NCI-H526 treated with DMSO at 0.1 percent for 48 hours (cell line): ENCODE measurements around the gene MYL4.
"Not testable (repeated sequence)": the region's sequence is repeated elsewhere in the genome, so short reads cannot be mapped to it uniquely, and the experiment has no call there.

ENCODE experiments used
- DNase-seq: peaks from one replicate; lab custom pipeline; 2025; lab: John Stamatoyannopoulos, UW

Gene MYL4

DNA sequence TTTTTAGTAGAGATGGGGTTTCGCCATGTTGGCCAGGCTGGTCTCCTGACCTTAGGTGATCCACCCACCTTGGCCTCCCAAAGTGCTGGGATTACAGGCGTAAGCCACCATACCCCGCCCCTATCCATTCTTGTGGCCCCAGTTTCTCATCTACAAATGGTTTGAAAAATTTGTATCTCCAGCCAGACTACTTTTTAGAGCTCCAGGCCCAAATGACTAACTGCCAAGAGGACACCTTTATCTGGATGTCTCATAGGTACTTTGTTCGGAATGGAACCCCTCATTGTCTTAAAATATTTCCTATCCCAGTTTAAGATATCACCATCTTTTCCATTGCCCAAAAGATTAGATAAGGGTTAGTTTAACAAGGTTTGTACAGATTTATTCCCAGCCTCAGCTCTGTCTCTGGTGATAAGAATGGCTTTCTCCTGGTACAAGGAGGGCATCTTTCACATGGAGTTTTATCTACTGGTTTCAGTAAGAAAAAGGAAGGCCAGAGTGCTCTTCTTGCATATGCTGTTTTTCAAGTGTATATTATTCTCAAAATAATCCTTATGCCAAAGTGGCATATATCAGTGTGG, 15.1 kb upstream of the MYL4 start:
- DNase-seq: no peak

DNA sequence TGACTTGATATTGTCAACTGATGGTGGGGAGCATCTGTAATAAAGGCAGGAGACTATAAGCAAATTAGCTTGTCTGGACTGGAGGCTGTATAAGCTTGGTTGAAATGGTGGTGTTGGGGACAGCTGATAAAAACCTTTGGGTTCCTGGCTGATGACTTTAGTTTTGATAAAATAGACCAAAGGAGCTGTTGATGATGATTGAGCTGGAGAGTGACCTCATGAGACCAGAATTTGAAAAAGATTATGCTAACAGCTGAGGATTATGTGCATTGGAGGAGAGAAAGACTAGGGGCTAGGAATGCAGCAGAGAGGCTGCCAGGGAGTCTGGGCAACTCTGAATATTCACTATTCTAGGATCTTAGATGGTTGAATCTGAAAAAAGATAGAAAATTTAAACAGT, 11.3 kb upstream of the MYL4 start:
- DNase-seq: no peak

DNA sequence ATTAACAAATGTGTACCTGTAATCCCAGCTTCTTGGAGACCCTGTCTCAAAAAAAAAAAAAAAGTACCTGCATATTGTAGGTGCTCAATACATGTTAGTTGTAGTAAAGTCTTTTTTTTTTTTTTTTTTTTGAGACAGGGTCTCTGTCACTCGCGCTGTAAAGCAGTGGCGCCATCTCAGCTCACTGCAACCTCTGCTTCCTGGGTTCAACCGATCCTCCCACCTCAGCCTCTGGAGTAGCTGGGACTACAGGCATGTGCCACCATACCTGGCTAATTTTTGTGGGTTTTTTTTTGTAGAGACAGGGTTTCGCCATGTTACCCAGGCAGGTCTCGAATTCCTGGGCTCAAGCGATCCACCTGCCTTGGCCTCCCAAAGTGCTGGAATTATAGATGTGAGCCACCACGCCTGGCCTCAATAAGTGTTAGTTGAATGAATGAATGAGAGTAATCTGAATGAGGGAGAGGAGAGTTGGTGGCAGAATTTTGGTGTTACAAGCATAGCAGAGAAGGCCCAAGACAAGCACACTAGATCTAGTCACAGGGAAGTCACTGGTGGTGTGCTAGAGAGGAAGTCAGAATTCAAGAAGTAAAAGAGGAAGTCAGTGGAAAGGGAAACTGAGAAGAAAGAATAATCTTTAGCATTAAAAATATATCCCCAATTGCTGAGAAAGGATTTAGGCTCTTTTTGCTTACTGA, 9.4 kb upstream of the MYL4 start:
- DNase-seq: no peak

DNA sequence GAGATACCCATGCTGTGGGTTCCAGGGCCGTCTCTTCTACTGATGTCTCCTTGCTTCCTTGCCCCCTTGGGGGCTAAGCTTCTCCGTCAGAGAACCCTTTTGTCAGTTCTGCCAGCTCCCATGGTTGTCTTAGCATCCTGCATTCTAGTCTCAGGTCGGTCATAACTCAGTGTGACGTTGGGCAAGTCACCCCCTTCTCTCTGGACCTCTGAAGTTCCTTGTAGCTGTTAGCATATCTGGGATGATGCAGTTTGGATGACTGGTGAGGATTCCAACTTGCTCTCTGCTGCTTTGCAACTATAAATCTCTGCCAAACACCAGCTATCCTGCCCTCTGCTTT, 8.9 kb upstream of the MYL4 start:
- DNase-seq: no peak

DNA sequence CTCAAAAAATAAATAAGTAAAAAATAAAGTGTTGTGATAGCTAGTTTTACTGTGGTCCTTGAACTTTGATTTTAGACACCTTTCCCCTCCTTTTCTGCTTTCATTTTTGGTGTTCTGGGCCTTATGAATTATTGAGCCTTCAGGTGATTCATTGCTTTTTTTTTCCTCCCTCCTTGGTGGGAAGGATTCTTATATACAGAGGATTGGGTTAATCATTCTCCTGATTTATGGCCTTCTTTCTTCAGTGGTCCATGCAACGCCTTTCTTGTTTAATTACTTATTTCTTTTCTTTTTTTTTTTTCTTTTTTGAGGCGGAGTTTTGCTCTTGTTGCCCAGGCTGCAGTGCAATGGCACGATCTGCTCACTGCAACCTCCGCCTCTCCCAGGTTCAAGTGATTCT, 8.0 kb upstream of the MYL4 start:
- no peak for DNase-seq

DNA sequence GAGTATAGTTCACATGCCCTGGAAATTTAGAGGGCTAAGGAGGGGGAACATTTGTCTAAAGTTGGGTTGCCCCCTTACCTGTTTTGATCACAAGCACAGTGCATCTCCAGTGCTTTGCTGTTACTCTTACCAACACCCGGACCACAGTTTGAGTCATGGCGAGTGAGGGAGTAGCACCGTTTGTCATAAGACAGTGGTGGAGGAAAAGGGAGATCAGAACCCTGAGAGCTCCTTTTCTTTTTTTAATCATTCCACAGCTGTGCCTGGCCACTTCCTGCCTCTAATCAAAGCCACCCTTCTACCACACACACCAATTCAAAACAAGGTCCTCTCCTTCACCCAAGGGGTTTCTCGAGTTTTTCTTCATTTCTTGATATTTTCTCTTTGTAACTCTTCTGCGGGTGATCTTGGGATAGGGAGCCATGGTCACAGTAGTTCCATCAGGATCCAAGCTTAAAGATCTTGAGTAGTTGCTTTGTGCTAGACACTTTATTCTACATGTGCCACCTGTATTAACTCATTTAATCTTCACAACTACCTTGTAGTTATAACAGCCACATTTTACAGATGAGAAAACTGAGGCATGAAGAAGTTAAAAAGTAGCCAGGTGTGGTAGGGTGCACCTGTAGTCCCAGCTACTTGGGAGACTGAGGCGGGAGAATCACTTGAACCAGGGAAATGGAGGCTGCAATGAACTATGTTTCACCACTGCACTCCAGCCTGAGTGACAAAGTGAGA, 5.0 kb upstream of the MYL4 start:
- DNase-seq: no peak

DNA sequence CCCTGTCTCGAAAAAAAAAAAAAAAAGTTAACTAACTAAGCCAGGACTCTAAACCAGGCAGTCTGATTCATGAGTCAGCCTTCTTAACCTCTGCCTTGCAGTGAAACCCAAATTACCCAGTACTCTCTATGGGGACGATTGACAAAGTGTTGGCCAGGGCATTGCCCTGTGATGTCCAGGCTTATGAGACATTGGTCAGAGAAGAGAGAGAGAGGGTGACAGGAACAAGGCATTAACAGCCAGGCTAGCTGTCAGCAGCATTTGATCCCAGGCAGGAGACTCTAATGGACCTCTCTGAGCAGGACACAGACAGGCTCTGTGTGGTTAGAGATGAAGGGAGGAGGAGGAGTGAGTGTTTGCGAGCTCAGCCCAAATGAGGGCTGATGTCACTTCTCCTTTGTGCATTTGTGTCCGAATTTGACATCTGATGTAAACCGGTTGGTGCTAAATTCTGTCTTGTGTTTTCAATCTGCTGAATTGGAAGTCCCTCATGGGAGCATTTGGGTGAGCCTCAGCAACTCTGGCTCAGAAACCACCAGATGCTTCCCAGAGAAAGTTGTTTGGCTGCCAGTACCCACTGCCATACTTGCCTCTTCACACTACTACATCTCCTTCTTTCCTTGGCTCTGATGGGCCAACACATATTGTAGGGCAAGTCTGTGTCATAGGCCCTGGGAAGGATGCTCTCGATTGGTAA, 4.3 kb upstream of the MYL4 start:
- DNase-seq: no peak

DNA sequence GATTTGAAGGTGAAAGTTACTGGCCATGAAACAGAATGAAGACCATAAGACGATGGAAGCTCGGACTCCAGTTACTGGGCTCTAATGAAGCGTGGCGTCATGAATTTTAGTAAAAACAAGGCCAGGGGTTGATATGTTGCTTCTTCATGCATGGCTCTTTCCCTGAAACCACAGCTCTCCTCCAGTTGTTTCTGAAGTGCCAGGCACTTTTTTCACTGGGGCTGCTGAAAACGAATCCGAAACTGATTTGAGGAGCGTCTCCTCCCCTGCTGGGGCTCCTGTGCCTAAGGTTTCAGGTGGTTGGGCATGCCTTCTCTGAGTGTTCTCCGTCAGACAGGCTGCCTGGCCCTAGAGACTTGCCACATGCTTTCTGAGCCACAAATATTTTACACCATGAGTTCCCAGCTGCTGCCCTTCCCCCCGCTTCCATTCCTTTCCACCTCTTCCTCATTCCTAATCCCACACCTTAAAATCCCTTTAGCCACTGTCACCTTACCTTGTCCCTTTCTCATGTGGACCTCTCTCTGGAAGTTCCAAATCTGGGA, 3.7 kb upstream of the MYL4 start:
- DNase-seq: no peak

DNA sequence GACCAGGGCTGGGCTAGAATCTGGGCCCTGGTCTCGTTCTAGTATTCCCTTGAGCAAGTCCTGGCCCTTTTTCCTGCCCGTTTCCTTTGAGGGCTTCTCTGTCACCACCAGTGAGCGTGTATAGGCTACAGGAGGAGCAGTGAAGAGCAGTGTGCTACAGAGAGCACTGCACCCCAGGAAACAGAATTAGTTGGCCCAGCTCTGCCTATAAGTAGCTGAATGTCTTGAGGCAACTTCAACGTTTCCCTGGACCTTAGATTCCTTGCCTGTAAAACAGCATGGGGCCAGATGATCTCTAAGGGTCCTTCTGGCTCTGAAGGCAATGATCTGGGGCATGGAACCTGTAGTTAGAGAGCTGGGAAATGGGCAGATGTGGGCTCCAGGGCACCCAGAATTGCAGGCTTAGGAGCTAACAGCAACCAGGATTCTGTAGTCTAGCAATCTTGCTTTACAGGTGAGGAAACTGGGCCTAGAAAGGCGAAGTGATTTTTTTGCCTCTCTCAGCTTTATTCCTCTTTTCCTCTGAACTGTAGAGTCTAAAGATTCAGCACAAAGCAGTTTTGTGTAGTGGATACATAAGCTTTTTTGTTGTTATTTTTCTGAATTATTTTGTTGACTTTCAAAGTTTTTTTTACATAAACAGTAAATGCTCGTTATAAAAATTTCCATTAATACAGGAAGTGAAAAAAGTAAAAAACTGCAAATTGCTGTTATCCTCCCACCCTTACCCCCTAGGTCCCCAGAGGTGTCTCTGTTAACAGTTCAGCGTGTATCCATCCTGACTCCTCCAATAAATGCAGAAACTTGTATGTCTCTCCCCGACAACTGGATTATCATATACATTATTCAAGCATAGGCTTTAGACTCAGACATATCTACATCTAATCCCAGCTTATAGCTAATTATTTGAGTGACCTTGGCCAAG, 1.7 kb upstream of the MYL4 start:
- DNase-seq: no peak

DNA sequence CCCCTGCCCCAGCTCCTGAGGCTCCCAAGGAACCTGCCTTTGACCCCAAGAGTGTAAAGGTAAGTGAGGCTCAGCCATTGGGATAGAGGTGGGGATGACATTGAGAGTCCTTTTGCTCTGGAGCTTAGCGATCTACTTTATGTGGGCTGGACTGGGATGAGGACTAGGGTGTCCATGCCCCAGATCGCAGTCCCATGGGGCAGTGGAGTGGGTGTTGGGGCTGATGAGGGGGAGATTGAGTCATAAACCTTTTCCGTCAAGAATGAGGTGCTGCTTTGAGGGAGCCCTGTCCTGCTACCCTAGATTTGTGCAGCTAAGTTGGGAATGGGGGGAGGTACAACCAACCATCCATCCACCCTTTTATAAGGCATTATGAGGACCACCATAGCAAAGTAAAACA, 351 bp downstream of the MYL4 start:
- DNase-seq: no peak

DNA sequence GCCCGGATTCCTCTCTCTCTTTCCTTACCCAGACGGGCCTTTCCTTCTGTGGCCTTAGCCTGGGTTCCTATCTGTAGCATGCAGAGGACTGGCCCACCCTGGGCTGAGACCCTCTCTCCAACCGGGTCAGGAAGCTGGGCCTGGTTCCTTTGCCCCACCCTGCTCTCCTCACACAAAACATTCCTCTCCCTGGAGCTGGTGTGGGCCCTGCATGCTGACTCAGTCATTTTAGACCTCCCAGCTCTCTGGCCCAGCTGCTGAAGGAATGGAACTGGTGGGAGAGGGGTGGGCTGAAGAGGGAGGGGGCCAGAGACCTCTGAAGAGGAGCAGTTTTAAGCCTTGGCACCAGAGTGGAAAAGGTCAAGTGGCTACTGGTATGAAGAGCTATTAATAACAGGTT, 957 bp downstream of the MYL4 start:
- no peak for DNase-seq

DNA sequence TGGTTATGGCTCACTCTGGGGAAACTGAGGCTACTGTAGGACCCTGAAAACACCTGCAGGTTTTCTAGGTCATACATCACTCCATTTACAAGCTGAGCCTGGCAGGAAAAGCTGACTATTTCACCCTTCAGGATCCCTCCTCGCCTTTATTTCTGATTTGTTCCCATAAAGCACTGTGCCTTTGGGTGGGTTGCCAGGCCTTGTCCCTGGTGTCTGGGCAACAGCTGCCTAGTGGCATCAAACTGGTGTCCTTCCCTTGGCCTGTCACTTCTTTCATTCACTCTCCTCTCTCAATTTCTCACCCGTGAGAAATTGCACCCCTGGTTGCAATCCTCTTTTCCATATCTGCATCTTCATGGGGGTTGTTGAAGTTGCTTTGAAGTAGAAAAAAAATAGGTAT, 1.6 kb downstream of the MYL4 start:
- no peak for DNase-seq

DNA sequence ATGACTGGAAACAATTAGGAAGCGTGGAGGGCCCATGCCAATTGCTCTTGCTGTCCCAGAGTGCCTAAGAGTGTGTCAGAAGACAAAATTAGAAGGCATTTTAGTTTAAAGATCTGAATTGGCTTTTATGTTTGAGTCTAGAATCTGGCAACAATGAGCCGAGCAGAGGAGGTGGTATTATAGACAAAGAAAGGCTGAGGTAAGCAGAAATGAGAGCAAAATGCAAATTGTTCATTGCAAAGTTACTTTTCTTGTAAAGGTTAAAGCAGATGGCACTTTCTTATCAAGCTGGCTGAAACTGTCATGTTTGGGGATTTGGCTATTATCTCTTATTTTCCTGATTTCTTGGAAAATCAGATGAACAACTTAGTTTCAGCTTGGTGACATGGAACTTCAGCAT, 3.3 kb downstream of the MYL4 start:
- DNase-seq: no peak

DNA sequence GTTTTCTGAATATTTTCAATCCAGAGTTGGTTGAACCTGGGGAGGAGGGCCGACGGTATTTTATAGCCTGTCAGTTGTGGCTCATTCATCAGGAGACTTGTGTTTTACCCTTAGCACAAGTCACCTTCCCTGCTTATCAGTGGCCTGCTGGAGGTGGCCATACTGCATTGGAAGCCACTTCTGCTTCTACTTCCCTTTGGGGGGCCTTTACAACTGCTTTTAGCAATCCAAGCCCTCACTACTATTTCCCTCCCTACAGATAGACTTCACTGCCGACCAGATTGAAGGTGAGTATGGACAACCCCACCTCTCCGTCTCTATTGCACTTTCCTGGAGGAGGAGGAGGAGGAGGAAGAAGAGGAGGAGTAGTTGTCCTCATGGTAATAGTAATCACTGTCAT, 4.4 kb downstream of the MYL4 start:
- no peak for DNase-seq

DNA sequence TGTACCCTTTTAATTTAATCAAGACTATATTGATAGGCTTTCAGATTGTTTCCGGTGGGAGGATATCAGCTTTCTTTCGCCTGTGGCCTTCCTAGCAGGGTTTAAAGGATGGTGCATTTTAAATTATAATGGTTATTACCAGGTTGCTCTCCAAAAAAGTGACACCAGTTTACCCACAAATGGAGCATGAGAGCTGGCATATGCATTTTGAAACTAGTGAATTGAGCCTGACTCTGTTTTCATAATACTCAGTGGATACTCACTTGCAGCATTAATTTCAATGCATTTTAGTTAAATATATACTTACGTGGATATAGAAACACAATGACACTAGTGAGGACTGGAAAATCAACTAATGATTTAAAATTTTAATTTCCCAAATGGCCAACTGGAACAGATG, 5.8 kb downstream of the MYL4 start:
- DNase-seq: no peak

DNA sequence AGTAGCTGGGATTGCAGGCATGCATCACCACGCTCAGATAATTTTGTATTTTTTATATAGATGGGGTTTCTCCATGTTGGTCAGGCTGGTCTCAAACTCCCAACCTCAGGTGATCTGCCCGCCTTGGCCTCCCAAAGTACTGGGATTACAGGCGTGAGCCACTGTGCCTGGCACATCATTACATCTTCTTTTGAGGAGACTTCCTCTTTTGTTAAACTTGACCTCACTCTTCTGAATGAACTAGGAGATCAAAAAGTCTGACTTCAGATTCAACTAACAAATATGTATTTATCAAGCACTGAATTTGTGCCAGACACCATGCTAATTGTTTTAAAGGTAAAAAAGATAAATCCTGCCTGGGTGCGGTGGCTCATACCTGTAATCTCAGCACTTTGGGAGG, 7.7 kb downstream of the MYL4 start:
- not testable (repeated sequence) for DNase-seq

DNA sequence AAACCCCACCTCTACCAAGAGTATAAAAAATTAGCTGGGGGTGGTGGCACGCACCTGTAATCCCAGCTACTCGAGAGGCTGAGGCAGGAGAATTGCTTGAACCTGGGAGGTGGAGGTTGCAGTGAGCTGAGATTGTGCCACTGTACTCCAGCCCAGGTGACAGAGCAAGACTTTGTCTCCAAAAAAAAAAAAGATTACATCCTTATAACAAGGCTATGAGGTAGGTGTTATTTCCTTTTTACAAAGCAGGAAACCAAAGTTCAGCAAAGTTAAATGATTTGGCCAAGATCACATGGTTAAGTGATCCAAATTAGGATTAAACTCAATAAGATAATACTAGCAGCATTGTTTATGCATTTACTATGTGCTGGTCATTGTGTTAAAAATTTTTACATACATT, 8.1 kb downstream of the MYL4 start:
- not testable (repeated sequence) for DNase-seq

DNA sequence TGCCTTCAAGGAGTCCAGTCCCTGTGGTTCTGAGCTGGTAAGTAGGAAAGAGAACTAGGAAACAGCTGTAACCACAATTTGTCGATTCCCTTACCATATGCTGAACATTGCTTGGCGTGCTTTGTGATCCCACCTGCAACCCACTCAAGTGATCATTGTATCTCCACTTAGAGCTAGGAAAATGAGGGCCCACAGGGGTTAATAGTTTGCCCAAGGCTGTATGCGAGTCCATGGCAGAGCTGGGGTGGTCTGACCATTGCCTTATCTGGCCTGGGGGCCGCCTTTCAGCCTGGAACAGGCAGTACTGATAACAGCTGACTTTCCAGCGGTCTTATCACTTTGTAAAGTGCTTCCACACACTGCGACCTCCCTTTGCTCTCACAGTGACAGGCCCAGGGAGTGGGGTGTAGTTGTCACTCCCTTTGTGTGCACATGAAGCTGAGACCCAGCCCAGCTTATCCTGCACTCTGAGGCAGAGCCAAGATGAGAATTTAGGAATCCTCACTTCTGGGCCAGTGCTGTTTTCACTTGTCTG, 9.8 kb downstream of the MYL4 start:
- no peak for DNase-seq

DNA sequence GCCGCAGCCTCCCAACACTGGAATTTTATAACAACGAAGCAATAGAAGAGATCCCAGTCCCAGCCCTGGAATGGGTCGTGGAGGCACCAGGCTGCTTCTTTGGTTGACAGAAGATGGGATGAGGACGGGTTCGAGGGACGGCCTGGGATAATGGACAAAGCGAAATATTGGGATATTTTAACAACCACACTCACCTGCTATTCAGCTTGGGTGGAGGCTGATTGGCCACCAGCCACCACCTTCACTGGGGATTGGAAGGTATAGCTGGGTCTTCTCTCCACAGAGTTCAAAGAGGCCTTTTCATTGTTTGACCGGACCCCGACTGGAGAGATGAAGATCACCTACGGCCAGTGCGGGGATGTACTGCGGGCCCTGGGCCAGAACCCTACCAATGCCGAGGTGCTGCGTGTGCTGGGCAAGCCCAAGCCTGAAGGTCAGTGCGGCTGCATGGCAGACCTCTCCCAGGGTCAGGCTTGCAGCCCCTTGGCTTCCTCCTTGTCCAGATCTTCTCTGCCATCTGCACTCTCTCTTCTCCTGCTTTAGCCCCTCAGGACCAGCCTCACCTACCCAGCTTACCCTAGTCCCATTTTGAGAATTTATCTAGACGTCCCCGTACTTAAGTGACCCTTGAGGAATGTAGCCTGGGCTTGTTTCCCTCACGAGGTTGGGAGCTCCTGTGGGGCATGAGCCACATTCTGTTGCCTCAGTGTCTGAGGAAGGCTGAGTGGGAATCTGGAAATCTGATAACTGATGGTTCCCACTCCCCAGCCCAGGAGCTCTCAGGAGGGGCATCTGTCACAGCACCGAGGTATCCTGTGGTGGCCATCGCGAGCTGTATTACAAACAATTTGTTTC, 10.7 kb downstream of the MYL4 start:
- no peak for DNase-seq

DNA sequence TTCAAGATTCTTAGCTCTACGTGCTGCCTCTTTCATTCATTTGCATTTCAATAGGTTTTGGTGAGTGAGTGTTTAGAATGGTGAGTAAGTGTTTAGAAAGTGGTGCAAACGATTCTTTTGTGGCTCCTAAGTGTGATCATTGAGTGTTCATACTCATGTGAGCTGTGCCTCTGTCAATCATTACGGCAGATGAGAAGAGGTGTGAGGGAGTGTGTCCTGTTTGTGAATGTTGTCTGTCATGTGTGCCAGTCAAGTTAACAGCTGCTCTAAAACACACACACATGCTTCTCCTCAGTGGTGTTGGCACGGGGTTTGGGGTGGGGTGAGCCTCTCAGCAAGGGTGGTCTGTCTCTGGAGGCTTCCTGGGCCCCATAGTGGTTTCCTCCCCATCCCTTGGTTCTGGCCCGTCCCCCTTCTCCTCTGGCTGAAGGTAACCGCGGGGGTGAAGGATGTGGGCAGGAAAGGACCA, 11.4 kb downstream of the MYL4 start:
- no peak for DNase-seq
